ENCODE measurements around the gene NBAS.
"Not testable (repeated sequence)": the region's sequence is repeated elsewhere in the genome, so short reads cannot be mapped to it uniquely, and the experiment has no call there.

The NBAS gene

DNA sequence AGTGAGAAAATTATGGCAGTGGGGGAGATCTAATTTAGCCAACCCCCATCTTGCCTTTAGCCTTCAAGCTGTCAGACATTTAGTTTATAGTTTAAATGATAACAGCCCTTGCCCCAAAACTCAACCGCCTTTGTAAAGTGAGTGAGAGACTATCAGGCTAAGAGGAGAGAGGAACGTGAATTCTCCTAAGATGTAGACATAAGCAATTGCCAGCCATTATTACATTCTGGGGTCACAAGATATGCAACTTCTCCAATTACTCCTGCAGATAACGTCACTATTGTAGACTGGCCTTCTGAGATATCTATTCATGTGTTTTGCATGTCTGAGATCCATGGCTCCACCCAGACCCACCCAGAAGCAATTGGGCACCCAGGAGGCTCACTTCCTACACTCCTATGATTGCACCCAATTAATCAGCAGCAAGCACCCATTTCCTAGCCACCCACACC, 307.3 kb downstream of the NBAS start:
- ATAC-seq (ENCODE audit: low read depth) (no peak), DNase-seq (ENCODE audit: low spot score) (no peak)
- no peak overlapping the region for H3K27ac ChIP-seq (ENCODE audit: poor library complexity, severe bottlenecking)
- H3K27me3 ChIP-seq (ENCODE audit: insufficient read depth, poor library complexity, severe bottlenecking) = no peaks in the 10 kb centered on the region
- TF ChIP-seq, protein P1, sequence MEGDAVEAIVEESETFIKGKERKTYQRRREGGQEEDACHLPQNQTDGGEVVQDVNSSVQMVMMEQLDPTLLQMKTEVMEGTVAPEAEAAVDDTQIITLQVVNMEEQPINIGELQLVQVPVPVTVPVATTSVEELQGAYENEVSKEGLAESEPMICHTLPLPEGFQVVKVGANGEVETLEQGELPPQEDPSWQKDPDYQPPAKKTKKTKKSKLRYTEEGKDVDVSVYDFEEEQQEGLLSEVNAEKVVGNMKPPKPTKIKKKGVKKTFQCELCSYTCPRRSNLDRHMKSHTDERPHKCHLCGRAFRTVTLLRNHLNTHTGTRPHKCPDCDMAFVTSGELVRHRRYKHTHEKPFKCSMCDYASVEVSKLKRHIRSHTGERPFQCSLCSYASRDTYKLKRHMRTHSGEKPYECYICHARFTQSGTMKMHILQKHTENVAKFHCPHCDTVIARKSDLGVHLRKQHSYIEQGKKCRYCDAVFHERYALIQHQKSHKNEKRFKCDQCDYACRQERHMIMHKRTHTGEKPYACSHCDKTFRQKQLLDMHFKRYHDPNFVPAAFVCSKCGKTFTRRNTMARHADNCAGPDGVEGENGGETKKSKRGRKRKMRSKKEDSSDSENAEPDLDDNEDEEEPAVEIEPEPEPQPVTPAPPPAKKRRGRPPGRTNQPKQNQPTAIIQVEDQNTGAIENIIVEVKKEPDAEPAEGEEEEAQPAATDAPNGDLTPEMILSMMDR (IDR thresholded peaks at IDR 0.05; ENCODE audit: poor library complexity, severe bottlenecking) = no peak
- no peaks in the 10 kb centered on the region for H3K9me3 ChIP-seq (ENCODE audit: severe bottlenecking)
- H3K36me3 ChIP-seq (ENCODE audit: low read depth) = no peaks in the 10 kb centered on the region
- H3K4me1 ChIP-seq (ENCODE audit: insufficient read depth, poor library complexity, severe bottlenecking) = no peaks in the 10 kb centered on the region
- no peak overlapping the region for H3K4me3 ChIP-seq (ENCODE audit: severe bottlenecking)

DNA sequence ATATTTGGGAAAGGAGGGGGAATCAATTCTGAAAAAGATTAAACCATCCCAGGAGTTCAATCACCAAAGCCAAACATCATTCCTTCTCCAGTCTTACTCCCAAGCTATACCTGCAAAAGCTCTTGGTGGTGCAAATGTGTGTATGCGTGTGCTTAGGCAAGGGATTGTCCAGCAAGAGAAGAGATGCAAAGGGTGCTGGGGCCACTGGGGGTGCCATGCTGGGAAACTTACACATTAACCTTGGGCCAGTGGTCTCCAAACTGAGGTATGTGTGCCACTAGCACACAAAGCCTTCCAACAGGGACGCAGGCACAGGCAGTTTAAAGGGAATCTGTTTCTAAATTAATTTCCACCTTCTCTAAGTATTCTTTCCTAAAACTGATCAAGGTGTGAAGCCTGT, 307.9 kb downstream of the NBAS start:
- TF ChIP-seq, protein P1 (IDR thresholded peaks at IDR 0.05; ENCODE audit: poor library complexity, severe bottlenecking) = no peak

DNA sequence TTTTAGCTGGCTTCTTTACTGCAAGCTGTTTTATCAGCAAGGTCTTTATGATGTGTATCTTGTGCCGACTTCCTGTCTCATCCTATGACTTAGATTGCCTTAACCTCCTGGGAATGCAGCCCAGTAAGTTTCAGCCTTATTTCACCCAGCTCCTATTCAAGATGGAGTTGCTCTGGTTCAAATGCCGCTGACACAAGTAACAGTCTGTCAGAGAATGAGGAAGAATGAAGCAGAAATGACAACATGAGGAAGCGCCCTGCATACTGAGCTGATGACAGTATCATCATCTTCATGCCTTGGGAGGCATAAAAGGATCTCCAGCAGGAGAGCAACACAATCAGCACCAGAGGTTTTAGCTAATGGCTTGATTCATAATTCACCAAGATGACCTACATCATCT, 309.4 kb downstream of the NBAS start:
- ATAC-seq (ENCODE audit: low read depth) (no peak), DNase-seq (ENCODE audit: low spot score) (no peak)
- no peak overlapping the region for H3K4me3 ChIP-seq (ENCODE audit: severe bottlenecking)
- TF ChIP-seq, protein P1 (IDR thresholded peaks at IDR 0.05; ENCODE audit: poor library complexity, severe bottlenecking) = no peak
- H3K27me3 ChIP-seq (ENCODE audit: insufficient read depth, poor library complexity, severe bottlenecking) = no peaks in the 10 kb centered on the region
- H3K27ac ChIP-seq (ENCODE audit: poor library complexity, severe bottlenecking) = no peak overlapping the region
- no peaks in the 10 kb centered on the region for H3K9me3 ChIP-seq (ENCODE audit: severe bottlenecking)
- no peaks in the 10 kb centered on the region for H3K4me1 ChIP-seq (ENCODE audit: insufficient read depth, poor library complexity, severe bottlenecking)
- H3K36me3 ChIP-seq (ENCODE audit: low read depth) = no peaks in the 10 kb centered on the region

More for the DNA sequence above, 307.9 kb downstream of the NBAS start:
- no peaks in the 10 kb centered on the region for H3K36me3 ChIP-seq (ENCODE audit: low read depth)
- H3K27ac ChIP-seq (ENCODE audit: poor library complexity, severe bottlenecking) = no peak overlapping the region
- H3K4me1 ChIP-seq (ENCODE audit: insufficient read depth, poor library complexity, severe bottlenecking) = no peaks in the 10 kb centered on the region
- H3K27me3 ChIP-seq (ENCODE audit: insufficient read depth, poor library complexity, severe bottlenecking) = no peaks in the 10 kb centered on the region
- no peak overlapping the region for H3K4me3 ChIP-seq (ENCODE audit: severe bottlenecking)
- no peak for ATAC-seq (ENCODE audit: low read depth)
- DNase-seq (ENCODE audit: low spot score) = no peak
- no peaks in the 10 kb centered on the region for H3K9me3 ChIP-seq (ENCODE audit: severe bottlenecking)

DNA sequence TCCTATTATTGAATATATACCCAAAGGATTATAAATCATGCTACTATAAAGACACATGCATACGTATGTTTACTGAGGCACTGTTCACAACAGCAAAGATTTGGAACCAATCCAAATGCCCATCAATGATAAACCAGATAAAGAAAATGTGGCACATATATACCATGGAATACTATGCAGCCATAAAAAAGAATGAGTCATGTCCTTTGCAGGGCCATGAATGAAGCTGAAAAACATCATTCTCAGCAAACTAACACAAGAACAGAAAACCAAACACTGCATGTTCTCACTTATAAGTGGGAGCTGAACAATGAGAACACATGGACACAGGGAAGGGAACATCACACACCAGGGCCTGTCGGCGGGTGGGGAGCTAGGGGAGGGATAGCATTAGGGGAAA, 310.2 kb downstream of the NBAS start:
- not testable (repeated sequence) for H3K4me1 ChIP-seq (ENCODE audit: insufficient read depth, poor library complexity, severe bottlenecking); H3K27ac ChIP-seq (ENCODE audit: poor library complexity, severe bottlenecking); DNase-seq (ENCODE audit: low spot score); H3K36me3 ChIP-seq (ENCODE audit: low read depth); H3K9me3 ChIP-seq (ENCODE audit: severe bottlenecking); H3K27me3 ChIP-seq (ENCODE audit: insufficient read depth, poor library complexity, severe bottlenecking); ATAC-seq (ENCODE audit: low read depth); H3K4me3 ChIP-seq (ENCODE audit: severe bottlenecking)

DNA sequence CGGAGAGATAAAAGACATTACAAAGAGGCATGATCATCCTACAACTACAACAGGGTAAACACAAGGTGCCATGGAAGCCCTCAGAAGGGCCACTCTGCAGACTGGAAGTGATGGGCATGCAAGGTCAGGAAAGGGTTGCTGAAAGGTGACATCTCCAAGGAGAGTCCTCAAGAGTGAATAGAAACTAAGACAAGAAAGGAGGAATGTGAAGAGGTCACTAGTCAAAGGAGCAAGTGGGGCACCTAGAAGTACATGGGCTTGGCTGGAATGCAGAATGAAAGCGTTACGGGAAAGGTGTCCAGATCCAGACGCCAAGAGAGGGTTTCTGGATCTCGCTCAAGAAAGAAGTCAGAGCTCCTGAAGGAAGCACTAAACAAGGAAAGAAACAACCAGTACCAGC, 314.3 kb downstream of the NBAS start:
- H3K27me3 ChIP-seq (ENCODE audit: insufficient read depth, poor library complexity, severe bottlenecking) = no peaks in the 10 kb centered on the region
- H3K4me3 ChIP-seq (ENCODE audit: severe bottlenecking) = no peak overlapping the region
- no peaks in the 10 kb centered on the region for H3K36me3 ChIP-seq (ENCODE audit: low read depth)
- no peak for DNase-seq (ENCODE audit: low spot score)
- no peaks in the 10 kb centered on the region for H3K4me1 ChIP-seq (ENCODE audit: insufficient read depth, poor library complexity, severe bottlenecking)
- TF ChIP-seq, protein P1 (IDR thresholded peaks at IDR 0.05; ENCODE audit: poor library complexity, severe bottlenecking) = no peak
- no peak for ATAC-seq (ENCODE audit: low read depth)
- no peak overlapping the region for H3K27ac ChIP-seq (ENCODE audit: poor library complexity, severe bottlenecking)
- no peaks in the 10 kb centered on the region for H3K9me3 ChIP-seq (ENCODE audit: severe bottlenecking)
